Gastroesophageal sphincter (tissue), 4 donors: Measurements from ENCODE around the gene MKLN1. TPM values are rescaled to one million over a fixed set of nuclear protein-coding genes. Genes with fewer than 3 reads are reported as not detected.

Source experiments
- ATAC-seq: fragments of 150-250 bp; one replicate; pipeline ENCODE4 v1.9.1; 2016; ENCODE audit warnings: mild to moderate bottlenecking, moderate library complexity
- H3K27ac ChIP-seq, 4 donors: fragments of 200-600 bp; sonication (generic) in 3 of 4; 1 replicate in 3 of 4; 2 replicates in 1 of 4; pipeline ENCODE4 v1.5.1; 2016 to 2019
- H3K27me3 ChIP-seq: fragments of 200-600 bp; sonication (generic); one replicate; pipeline ENCODE4 v1.5.1; 2019
- H3K36me3 ChIP-seq, 2 donors: fragments of 200-600 bp; sonication (generic); one replicate each; pipeline ENCODE4 v1.5.1; 2019; ENCODE audit warnings: control low read depth in 1 of 2
- H3K4me1 ChIP-seq, 3 donors: fragments of 200-600 bp; sonication (generic); 1 replicate in 2 of 3; 2 replicates in 1 of 3; pipeline ENCODE4 v1.5.1; 2016 to 2019; ENCODE audit warnings: control low read depth in 2 of 3
- H3K4me3 ChIP-seq, 2 donors: fragments of 200-600 bp; sonication (generic); one replicate each; pipeline ENCODE4 v1.5.1; 2019; ENCODE audit warnings: mild to moderate bottlenecking in 1 of 2, moderate library complexity in 1 of 2
- H3K9me3 ChIP-seq, 3 donors: fragments of 200-600 bp; sonication (generic); one replicate each; pipeline ENCODE4 v1.5.1; 2017 to 2019; ENCODE audit warnings: control low read depth in 2 of 3
- CTCF ChIP-seq, 4 experiments: fragments of 200-600 bp in 2 of 4; fragments of 450-650 bp in 2 of 4; sonication (generic) in 1 of 4; IDR thresholded peaks; one replicate each; pipeline ENCODE4 v1.5.1; 2017 to 2019; ENCODE audit warnings: antibody characterized with exemption in 4 of 4, mild to moderate bottlenecking in 2 of 4, moderate library complexity in 2 of 4
- EP300 ChIP-seq: sonication (generic); formaldehyde crosslinking; IDR thresholded peaks from one replicate; pipeline ENCODE4 v1.6.1; 2017; ENCODE audit warnings: antibody characterized with exemption, mild to moderate bottlenecking
- POLR2A ChIP-seq, 2 donors: fragments of 450-650 bp; IDR thresholded peaks; one replicate each; pipeline ENCODE4 v1.6.1; 2017; ENCODE audit warnings: antibody characterized with exemption in 2 of 2, mild to moderate bottlenecking in 2 of 2, moderate library complexity in 1 of 2
- POLR2AphosphoS5 ChIP-seq: sonication (generic); formaldehyde crosslinking; IDR thresholded peaks from one replicate; pipeline ENCODE4 v1.6.1; 2017; ENCODE audit warnings: antibody characterized with exemption
- WGBS, 2 donors: methylation state at CpG; one replicate each; pipeline ENCODE4 v1.1.5; 2018; ENCODE audit warnings: low coverage in 1 of 2; 5-methylcytosine and 5-hydroxymethylcytosine counted together
- total RNA-seq, 4 donors: library from RNA; depleted of rRNA; stranded (reverse); fragments of >200 nt; gene quantifications; one replicate each; pipeline ENCODE4 v1.1.0, GENCODE V29; 2016

Gene MKLN1
- total RNA-seq, 4 donors from 2014 or later: 40.4 to 82.8 (median 58.6) TPM

GRCh38 chr7:131294553-131294952 is 33.1 kb upstream of the MKLN1 start:
- H3K9me3 ChIP-seq: no peaks in the 10 kb centered on the region
- ATAC-seq: no peak
- TF ChIP-seq POLR2A (IDR thresholded peaks at IDR 0.05): no peak
- TF ChIP-seq POLR2AphosphoS5: no peak
- TF ChIP-seq EP300: no peak
- no peak for TF ChIP-seq CTCF (IDR thresholded peaks at IDR 0.05)
- no peaks in the 10 kb centered on the region for H3K36me3 ChIP-seq
- H3K27me3 ChIP-seq: no peaks in the 10 kb centered on the region
- H3K4me1 ChIP-seq: peaks cover 0 to 3% (median 0%) of the 10 kb centered on the region in 3 donors
- H3K4me3 ChIP-seq: no peak overlapping the region
- WGBS, 2 donors: 36 to 51% methylated on average over 2 to 3 of the region's 3 CpGs
- H3K27ac ChIP-seq: no peak overlapping the region

- Histone ChIP-seq H3K27me3 (no peaks in the 10 kb centered on the region), H3K9me3 (no peaks in the 10 kb centered on the region), H3K36me3 (no peaks in the 10 kb centered on the region), H3K4me1 (peaks cover 0 to 25% (median 5%) of the 10 kb centered on the region in 3 donors), H3K4me3 (no peak overlapping the region), H3K27ac (no peak overlapping the region)
- ATAC-seq: no peak
- WGBS, 2 donors: 86 to 93% methylated on average over 6 of the region's 6 CpGs
- no peak for TF ChIP-seq EP300
- no peak for TF ChIP-seq CTCF (IDR thresholded peaks at IDR 0.05)
- no peak for TF ChIP-seq POLR2AphosphoS5
- no peak for TF ChIP-seq POLR2A (IDR thresholded peaks at IDR 0.05)
These were observed 29.1 kb upstream of the MKLN1 start for GRCh38 chr7:131298608-131298992.

GRCh38 chr7:131299074-131299473 is 28.6 kb upstream of the MKLN1 start:
- Histone ChIP-seq H3K36me3 (no peaks in the 10 kb centered on the region), H3K9me3 (no peaks in the 10 kb centered on the region), H3K4me3 (no peak overlapping the region), H3K4me1 (peaks cover 0 to 25% (median 5%) of the 10 kb centered on the region in 3 donors), H3K27ac (no peak overlapping the region), H3K27me3 (no peaks in the 10 kb centered on the region)
- TF ChIP-seq POLR2AphosphoS5: no peak
- TF ChIP-seq POLR2A (IDR thresholded peaks at IDR 0.05): no peak
- TF ChIP-seq EP300: no peak
- no peak for TF ChIP-seq CTCF (IDR thresholded peaks at IDR 0.05)
- no peak for ATAC-seq

- no peak overlapping the region for H3K4me3 ChIP-seq
- H3K36me3 ChIP-seq: no peaks in the 10 kb centered on the region
- WGBS, 2 donors: 64 to 78% methylated on average over 2 of the region's 2 CpGs
- H3K4me1 ChIP-seq: peaks cover 0 to 25% (median 5%) of the 10 kb centered on the region in 3 donors
- no peak for ATAC-seq
- H3K27me3 ChIP-seq: no peaks in the 10 kb centered on the region
- H3K9me3 ChIP-seq: no peaks in the 10 kb centered on the region
- TF ChIP-seq POLR2A (IDR thresholded peaks at IDR 0.05) (no peak), EP300 (no peak)
- no peak overlapping the region for H3K27ac ChIP-seq
These were observed 27.6 kb upstream of the MKLN1 start for GRCh38 chr7:131300078-131300477.

- Histone ChIP-seq H3K27ac (peak overlapping the region in 1 of 4 donors; percentile 14), H3K36me3 (no peaks in the 10 kb centered on the region), H3K4me3 (no peak overlapping the region), H3K4me1 (peaks cover 0 to 25% (median 5%) of the 10 kb centered on the region in 3 donors), H3K27me3 (no peaks in the 10 kb centered on the region), H3K9me3 (no peaks in the 10 kb centered on the region)
- ATAC-seq: no peak
- TF ChIP-seq POLR2A (IDR thresholded peaks at IDR 0.05): no peak
- TF ChIP-seq CTCF (IDR thresholded peaks at IDR 0.05): no peak
- WGBS, 2 donors: 38 to 49% methylated on average over 6 to 8 of the region's 8 CpGs
These were observed 26.9 kb upstream of the MKLN1 start for GRCh38 chr7:131300572-131301466.
